ENCODE measurements around the gene TTC7B. TPM values are rescaled to one million over a fixed set of nuclear protein-coding genes. Genes with fewer than 3 reads are reported as not detected.
A peak's percentile ranks its signal among the peaks of the same experiment; 100 is the strongest.

Gene TTC7B
- polyA plus RNA-seq, 1 donor (not counting 4 experiments of a cell fraction or from before 2014, with no cell fraction given), result 21.4 TPM

- Histone ChIP-seq H3K27me3 (ENCODE audit: control insufficient read depth, extremely low read depth, insufficient read depth, low read length) (no peaks in the 10 kb centered on the region), H3K4me3 (ENCODE audit: control insufficient read depth in 2 of 3, extremely low read depth in 1 of 3, insufficient read depth in 2 of 3, low read depth in 1 of 3, low read length in 3 of 3) (no peak overlapping the region), H3K9me3 (ENCODE audit: control insufficient read depth, low read depth, low read length) (no peaks in the 10 kb centered on the region), H2AFZ (ENCODE audit: control insufficient read depth, low read length) (no peak overlapping the region), H3K4me2 (ENCODE audit: control insufficient read depth, extremely low read depth, insufficient read depth, low read depth, low read length) (no peak overlapping the region), H3K4me1 (ENCODE audit: control insufficient read depth, extremely low read depth, insufficient read depth, low read length) (no peaks in the 10 kb centered on the region), H4K20me1 (ENCODE audit: control insufficient read depth, extremely low read depth, insufficient read depth, low read length) (no peaks in the 10 kb centered on the region), H3K36me3 (ENCODE audit: control insufficient read depth in 2 of 2, extremely low read depth in 1 of 2, insufficient read depth in 2 of 2, low read length in 2 of 2) (peaks cover 0 to 2% of the 10 kb centered on the region in 2 experiments), H3K79me2 (ENCODE audit: control insufficient read depth, insufficient read depth, low read length) (no peaks in the 10 kb centered on the region), H3K9me1 (ENCODE audit: control insufficient read depth, extremely low read depth, insufficient read depth, low read length) (no peaks in the 10 kb centered on the region), H3K27ac (ENCODE audit: control insufficient read depth, insufficient read depth, low read length) (no peak overlapping the region), H3K9ac (ENCODE audit: control insufficient read depth, extremely low read depth, insufficient read depth, low read length) (no peak overlapping the region)
- no peak for FAIRE-seq
- no peak for DNase-seq (ENCODE audit: low read depth, low spot score)
- no peak for TF ChIP-seq CTCF (optimal IDR thresholded peaks at IDR 0.05 in 1 of 3, IDR thresholded peaks at IDR 0.05 in 1 of 3, conservative IDR thresholded peaks at IDR 0.05 in 1 of 3; ENCODE audit: extremely low read depth in 1 of 3, insufficient read depth in 2 of 3, low read length in 3 of 3)
- no peak for TF ChIP-seq EZH2 (IDR thresholded peaks at IDR 0.05; ENCODE audit: low read length)
- dilution Hi-C loops (cut with MboI; ENCODE audit: extremely low pct_ligation_motif_present, low sequenced_read_pairs), result no loop called here
These were observed 87.3 kb downstream of the TTC7B start for GRCh38 chr14:90728951-90729350.

DNA sequence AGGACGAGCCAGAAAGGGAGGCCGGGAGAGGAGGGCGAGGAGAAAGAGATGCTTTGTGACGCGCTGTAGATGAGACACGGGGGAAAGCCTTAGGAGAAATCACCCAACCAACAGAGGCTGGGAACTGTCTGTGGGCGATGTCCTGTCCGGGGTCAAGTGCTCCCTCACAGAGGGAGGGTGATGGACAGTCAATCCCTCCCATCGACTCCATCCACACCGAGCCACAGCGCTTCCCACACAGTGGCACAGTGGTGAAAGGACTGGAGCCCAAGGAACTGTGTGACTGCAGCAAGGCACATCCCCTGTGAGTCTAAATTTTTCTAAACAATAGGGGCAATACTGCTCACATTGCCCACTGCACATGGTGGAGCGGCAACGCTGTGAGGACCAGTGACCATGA, 89.1 kb downstream of the TTC7B start:
- Histone ChIP-seq H4K20me1 (ENCODE audit: control insufficient read depth, extremely low read depth, insufficient read depth, low read length) (no peaks in the 10 kb centered on the region), H3K79me2 (ENCODE audit: control insufficient read depth, insufficient read depth, low read length) (no peaks in the 10 kb centered on the region), H2AFZ (ENCODE audit: control insufficient read depth, low read length) (no peak overlapping the region), H3K27ac (ENCODE audit: control insufficient read depth, insufficient read depth, low read length) (no peak overlapping the region), H3K36me3 (ENCODE audit: control insufficient read depth in 2 of 2, extremely low read depth in 1 of 2, insufficient read depth in 2 of 2, low read length in 2 of 2) (peaks cover 0 to 2% of the 10 kb centered on the region in 2 experiments), H3K9me1 (ENCODE audit: control insufficient read depth, extremely low read depth, insufficient read depth, low read length) (no peaks in the 10 kb centered on the region), H3K27me3 (ENCODE audit: control insufficient read depth, extremely low read depth, insufficient read depth, low read length) (no peaks in the 10 kb centered on the region), H3K9me3 (ENCODE audit: control insufficient read depth, low read depth, low read length) (no peaks in the 10 kb centered on the region), H3K4me1 (ENCODE audit: control insufficient read depth, extremely low read depth, insufficient read depth, low read length) (no peaks in the 10 kb centered on the region), H3K4me3 (ENCODE audit: control insufficient read depth in 2 of 3, extremely low read depth in 1 of 3, insufficient read depth in 2 of 3, low read depth in 1 of 3, low read length in 3 of 3) (no peak overlapping the region), H3K9ac (ENCODE audit: control insufficient read depth, extremely low read depth, insufficient read depth, low read length) (no peak overlapping the region), H3K4me2 (ENCODE audit: control insufficient read depth, extremely low read depth, insufficient read depth, low read depth, low read length) (no peak overlapping the region)
- dilution Hi-C loops (cut with MboI; ENCODE audit: extremely low pct_ligation_motif_present, low sequenced_read_pairs), result no loop called here
- DNase-seq (ENCODE audit: low read depth, low spot score) (no peak), FAIRE-seq (no peak)
- TF ChIP-seq EZH2 (IDR thresholded peaks at IDR 0.05; ENCODE audit: low read length), result no peak

- H3K9me1 ChIP-seq (ENCODE audit: control insufficient read depth, extremely low read depth, insufficient read depth, low read length), result no peaks in the 10 kb centered on the region
- DNase-seq (ENCODE audit: low read depth, low spot score) (no peak), FAIRE-seq (peak; percentile 67)
- dilution Hi-C loops (cut with MboI; ENCODE audit: extremely low pct_ligation_motif_present, low sequenced_read_pairs), result no loop called here
- no peak overlapping the region for H3K9ac ChIP-seq (ENCODE audit: control insufficient read depth, extremely low read depth, insufficient read depth, low read length)
- no peak overlapping the region for H3K27ac ChIP-seq (ENCODE audit: control insufficient read depth, insufficient read depth, low read length)
- H3K4me2 ChIP-seq (ENCODE audit: control insufficient read depth, extremely low read depth, insufficient read depth, low read depth, low read length), result no peak overlapping the region
- no peaks in the 10 kb centered on the region for H3K79me2 ChIP-seq (ENCODE audit: control insufficient read depth, insufficient read depth, low read length)
- no peaks in the 10 kb centered on the region for H3K9me3 ChIP-seq (ENCODE audit: control insufficient read depth, low read depth, low read length)
- no peak for TF ChIP-seq EZH2 (IDR thresholded peaks at IDR 0.05; ENCODE audit: low read length)
- TF ChIP-seq CTCF (optimal IDR thresholded peaks at IDR 0.05 in 1 of 3, IDR thresholded peaks at IDR 0.05 in 1 of 3, conservative IDR thresholded peaks at IDR 0.05 in 1 of 3; ENCODE audit: extremely low read depth in 1 of 3, insufficient read depth in 2 of 3, low read length in 3 of 3), result peak; percentile 40 to 52 (median 47)
- peaks cover 0 to 2% of the 10 kb centered on the region in 2 experiments for H3K36me3 ChIP-seq (ENCODE audit: control insufficient read depth in 2 of 2, extremely low read depth in 1 of 2, insufficient read depth in 2 of 2, low read length in 2 of 2)
- no peaks in the 10 kb centered on the region for H4K20me1 ChIP-seq (ENCODE audit: control insufficient read depth, extremely low read depth, insufficient read depth, low read length)
- H3K27me3 ChIP-seq (ENCODE audit: control insufficient read depth, extremely low read depth, insufficient read depth, low read length), result no peaks in the 10 kb centered on the region
- no peak overlapping the region for H2AFZ ChIP-seq (ENCODE audit: control insufficient read depth, low read length)
- H3K4me1 ChIP-seq (ENCODE audit: control insufficient read depth, extremely low read depth, insufficient read depth, low read length), result no peaks in the 10 kb centered on the region
- H3K4me3 ChIP-seq (ENCODE audit: control insufficient read depth in 2 of 3, extremely low read depth in 1 of 3, insufficient read depth in 2 of 3, low read depth in 1 of 3, low read length in 3 of 3), result no peak overlapping the region
These were observed 89.6 kb downstream of the TTC7B start for GRCh38 chr14:90726656-90727055.

Data from keratinocyte (primary cell).